Islet precursor cell (in vitro differentiated cells): Measurements from ENCODE around the gene UBE2R2.
"Not testable (repeated sequence)": the region's sequence is repeated elsewhere in the genome, so short reads cannot be mapped to it uniquely, and the experiment has no call there.

Experiments
- DNase-seq: peaks from one replicate; pipeline ENCODE4 v3.0.0-alpha.2; 2018

UBE2R2 gene

GRCh38 chr9:33932078-33932807, 115.3 kb downstream of the UBE2R2 start:
- no peak for DNase-seq

DNA sequence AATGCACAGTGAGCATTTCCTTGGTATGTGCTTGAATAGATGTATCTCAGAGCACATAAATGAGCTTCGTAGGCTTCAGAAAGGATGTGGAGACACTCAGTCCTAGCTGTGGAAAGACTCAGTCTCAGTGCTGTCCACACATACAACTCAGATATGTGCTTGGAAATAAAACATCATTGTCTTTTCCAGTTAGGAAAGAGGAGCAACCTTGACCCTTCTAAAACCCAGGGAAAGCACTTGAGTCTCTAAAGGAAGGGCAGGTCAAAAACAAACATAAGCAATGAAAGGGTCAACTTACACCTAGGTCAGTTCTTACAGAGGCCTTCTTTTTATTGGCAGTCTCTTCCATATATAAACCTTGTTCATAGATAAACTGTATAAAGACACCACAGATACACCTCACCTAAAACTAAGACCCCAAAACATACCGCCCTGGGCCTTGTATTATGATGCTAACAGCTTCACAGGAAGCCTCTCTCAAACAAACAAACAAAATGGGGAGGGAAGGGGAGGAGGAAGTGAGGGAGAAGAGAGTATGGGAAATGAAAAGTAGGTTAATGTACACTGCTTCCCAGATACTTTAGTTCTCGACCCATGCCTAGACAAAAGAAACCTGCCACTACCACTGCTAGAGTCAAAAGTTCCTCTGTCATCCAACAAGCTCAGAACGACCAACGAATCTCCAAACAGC, 117.4 kb downstream of the UBE2R2 start:
- DNase-seq, result no peak

GRCh38 chr9:33939924-33940874, 123.2 kb downstream of the UBE2R2 start:
- no peak for DNase-seq

DNA sequence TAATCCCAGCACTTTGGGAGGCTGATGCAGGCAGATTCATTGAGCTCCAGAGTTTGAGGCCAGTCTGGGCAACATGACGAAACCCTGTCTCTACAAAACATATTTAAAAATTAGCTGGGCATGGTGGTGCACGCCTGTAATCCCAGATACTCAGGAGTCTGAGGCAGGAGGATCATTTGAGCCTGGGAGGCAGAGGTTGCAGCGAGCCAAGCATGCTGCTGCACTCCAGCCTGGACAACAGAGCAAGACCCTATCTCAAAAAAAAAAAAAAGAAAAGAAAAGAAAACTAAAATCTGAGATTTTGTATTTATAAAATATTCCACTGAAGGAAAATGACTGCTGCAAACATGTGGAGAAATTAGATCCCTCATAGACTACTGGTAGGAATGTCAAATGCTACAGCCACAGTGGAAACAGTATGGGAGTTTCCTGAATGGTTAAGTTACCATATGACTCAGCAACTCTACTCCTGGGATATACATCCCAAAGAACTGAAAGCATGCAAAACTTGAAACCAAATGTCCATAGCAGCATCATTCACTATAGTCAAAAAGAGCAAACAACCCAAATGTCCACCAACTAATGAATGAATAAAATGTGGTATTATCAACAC, 125.6 kb downstream of the UBE2R2 start:
- no peak for DNase-seq

DNA sequence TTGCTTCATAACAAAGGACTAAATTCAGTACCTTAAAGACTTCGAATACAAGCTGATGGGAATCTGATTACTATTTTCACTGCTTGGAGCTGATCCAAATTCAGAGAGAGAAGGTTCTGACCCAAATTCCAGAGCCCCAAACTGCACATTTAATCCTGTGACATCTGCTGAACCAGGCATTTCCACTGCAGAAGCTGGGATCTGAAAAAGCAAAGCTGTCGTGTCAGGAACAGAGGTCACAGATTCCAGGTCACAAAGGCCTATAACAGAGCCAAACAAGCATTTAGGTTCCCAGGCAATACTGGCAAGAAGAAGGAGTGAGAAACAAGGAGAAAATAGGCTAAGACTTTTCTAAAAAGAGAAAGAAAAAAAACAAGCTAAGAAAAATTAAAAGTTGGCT, 126.4 kb downstream of the UBE2R2 start:
- no peak for DNase-seq

- DNase-seq, result no peak
Observed at GRCh38 chr9:33946779-33947535, 130.0 kb downstream of the UBE2R2 start.

- no peak for DNase-seq
Observed at GRCh38 chr9:33950371-33950770, 133.4 kb downstream of the UBE2R2 start.

GRCh38 chr9:33952066-33952465, 135.1 kb downstream of the UBE2R2 start:
- DNase-seq, result no peak

GRCh38 chr9:33956544-33956943, 139.6 kb downstream of the UBE2R2 start:
- no peak for DNase-seq

- DNase-seq, result no peak
Observed at GRCh38 chr9:33959725-33960124, 142.8 kb downstream of the UBE2R2 start.

GRCh38 chr9:33962468-33962867, 145.5 kb downstream of the UBE2R2 start:
- DNase-seq, result not testable (repeated sequence)

DNA sequence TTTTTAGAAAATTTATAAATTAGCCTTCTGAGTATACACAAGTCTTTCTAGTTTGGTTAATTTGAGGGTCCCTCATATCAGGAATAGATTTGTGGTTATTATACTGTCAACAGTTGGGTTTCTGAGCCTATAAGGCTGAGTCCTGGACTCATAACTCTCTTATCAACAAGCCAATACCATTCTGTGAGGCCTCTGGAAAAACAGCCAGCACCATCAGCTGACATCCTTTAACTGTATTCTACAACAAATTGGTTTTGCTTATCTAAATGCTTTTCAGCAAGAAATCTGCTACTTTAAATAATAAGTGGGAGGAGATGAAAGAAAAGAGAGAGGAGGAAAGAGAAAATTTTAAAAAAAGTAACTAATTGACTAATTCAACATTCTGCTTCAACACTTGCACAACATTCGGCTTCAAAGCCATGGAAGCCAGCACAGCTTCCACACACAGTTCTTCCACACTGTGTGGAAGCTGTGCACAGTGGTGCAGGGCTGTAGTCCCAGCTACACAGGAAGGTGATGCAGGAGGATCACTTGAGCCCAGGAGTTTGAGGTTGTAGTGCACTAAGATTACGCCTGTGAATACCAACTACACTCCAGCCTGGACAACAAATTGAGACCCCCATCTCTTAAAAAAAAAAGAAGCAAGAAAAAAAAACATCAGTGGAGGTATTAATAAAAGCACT, 147.3 kb downstream of the UBE2R2 start:
- no peak for DNase-seq
